ENCODE data around the gene LMO1.

DNA sequence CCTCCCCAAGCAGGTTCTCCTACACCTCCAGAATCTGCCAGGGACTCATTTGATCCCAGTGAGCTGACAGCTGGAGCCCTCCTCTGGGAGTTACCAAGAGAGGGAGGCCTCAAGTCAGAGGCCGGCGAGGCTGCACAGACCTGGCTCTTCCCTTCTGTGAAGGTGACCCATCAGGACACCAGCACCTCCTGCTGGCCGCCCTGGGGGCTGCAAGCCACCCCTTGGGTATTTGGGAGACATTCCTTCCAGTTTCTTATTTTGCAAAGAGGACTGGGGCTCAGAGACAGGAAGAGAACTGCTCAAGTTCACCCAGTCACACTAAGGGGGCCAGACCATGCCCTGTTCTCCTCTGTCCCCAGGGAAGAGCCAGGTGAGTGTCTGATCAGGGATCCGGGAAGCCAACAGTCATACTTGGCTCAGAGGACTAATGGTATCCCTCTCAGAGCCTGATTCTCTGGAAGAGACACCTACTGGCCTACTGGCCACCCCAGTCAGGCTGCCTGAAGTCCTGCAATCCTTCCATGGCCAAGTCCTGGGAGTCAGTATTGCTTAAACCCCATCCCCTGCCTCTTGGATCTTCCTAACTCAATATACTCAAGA is 54.4 kb downstream of the LMO1 start:
- TF ChIP-seq CTCF (IDR thresholded peaks at IDR 0.05) (peak; percentile 12 to 42 (median 26)), POLR2A (IDR thresholded peaks at IDR 0.05) (no peak)

Measured in right lobe of liver (tissue), 4 donors.